ENCODE results near the gene EBP. TPM values are rescaled to one million over a fixed set of nuclear protein-coding genes. Genes with fewer than 3 reads are reported as not detected.

EBP gene
- total and polyA plus RNA-seq, 9 of the 15 experiments (the other 6 are each of a cell fraction or from before 2014, with no cell fraction given) = 228 to 987 (median 274) TPM

DNA sequence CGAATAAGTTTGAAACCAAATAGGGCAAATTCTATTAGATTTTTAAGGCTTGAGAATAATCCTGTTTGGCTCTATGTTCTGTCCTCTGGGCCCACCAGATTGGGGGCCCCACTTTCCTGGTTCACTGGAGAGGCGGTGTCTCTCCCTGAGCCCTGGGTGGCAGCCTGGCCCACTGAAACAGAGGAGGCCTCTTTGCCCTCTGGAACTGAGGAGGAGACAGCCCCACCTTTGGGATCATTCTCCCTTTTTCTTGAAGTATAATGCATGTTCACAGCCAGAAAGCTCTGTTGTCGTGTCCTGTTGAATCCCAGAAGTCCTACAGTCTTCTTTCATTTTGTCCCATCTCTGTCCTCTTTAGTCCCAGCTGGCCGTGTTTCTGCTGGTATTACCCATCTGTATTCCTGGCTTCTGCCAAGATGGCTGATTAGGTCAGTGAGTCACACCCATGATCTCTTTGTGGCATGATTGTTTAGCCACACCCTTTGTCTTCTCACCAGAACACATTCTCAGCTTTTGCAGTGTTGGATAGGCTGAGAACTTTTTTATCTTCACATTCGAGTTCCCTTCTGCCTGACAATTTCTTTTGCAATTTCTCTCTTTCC lies 9.9 kb downstream of the EBP start (continued):
- TF ChIP-seq GTF2E2 (tag; IDR thresholded peaks at IDR 0.05) (no peak), CREB1 (IDR thresholded peaks at IDR 0.05) (no peak), CREB1 (CRISPR knock-in tag; IDR thresholded peaks at IDR 0.05) (no peak), ZNF239 (CRISPR knock-in tag; IDR thresholded peaks at IDR 0.05) (no peak), PHF8 (IDR thresholded peaks at IDR 0.05; ENCODE audit: borderline replicate concordance, low read length) (no peak), ESRRB (CRISPR knock-in tag; IDR thresholded peaks at IDR 0.05; ENCODE audit: borderline replicate concordance) (no peak), GATA2 (CRISPR knock-in tag; IDR thresholded peaks at IDR 0.05) (no peak), ETV1 (tag; conservative IDR thresholded peaks at IDR 0.05; ENCODE audit: low read depth) (no peak), CBFA2T3 (IDR thresholded peaks at IDR 0.05) (peak; percentile 43), PTTG1 (tag; IDR thresholded peaks at IDR 0.05; ENCODE audit: low read depth) (no peak), CREBBP (IDR thresholded peaks at IDR 0.05; ENCODE audit: low read depth, low read length) (no peak), PTRF (tag; IDR thresholded peaks at IDR 0.05) (no peak), SMARCC2 (IDR thresholded peaks at IDR 0.05; ENCODE audit: low read depth) (no peak)
- TF ChIP-seq, protein P1, sequence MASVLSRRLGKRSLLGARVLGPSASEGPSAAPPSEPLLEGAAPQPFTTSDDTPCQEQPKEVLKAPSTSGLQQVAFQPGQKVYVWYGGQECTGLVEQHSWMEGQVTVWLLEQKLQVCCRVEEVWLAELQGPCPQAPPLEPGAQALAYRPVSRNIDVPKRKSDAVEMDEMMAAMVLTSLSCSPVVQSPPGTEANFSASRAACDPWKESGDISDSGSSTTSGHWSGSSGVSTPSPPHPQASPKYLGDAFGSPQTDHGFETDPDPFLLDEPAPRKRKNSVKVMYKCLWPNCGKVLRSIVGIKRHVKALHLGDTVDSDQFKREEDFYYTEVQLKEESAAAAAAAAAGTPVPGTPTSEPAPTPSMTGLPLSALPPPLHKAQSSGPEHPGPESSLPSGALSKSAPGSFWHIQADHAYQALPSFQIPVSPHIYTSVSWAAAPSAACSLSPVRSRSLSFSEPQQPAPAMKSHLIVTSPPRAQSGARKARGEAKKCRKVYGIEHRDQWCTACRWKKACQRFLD (CRISPR knock-in tag; IDR thresholded peaks at IDR 0.05) = peak; percentile 20; the same call in 1 of the 2 replicates
- TF ChIP-seq, protein P2, sequence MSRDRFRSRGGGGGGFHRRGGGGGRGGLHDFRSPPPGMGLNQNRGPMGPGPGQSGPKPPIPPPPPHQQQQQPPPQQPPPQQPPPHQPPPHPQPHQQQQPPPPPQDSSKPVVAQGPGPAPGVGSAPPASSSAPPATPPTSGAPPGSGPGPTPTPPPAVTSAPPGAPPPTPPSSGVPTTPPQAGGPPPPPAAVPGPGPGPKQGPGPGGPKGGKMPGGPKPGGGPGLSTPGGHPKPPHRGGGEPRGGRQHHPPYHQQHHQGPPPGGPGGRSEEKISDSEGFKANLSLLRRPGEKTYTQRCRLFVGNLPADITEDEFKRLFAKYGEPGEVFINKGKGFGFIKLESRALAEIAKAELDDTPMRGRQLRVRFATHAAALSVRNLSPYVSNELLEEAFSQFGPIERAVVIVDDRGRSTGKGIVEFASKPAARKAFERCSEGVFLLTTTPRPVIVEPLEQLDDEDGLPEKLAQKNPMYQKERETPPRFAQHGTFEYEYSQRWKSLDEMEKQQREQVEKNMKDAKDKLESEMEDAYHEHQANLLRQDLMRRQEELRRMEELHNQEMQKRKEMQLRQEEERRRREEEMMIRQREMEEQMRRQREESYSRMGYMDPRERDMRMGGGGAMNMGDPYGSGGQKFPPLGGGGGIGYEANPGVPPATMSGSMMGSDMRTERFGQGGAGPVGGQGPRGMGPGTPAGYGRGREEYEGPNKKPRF (IDR thresholded peaks at IDR 0.05; ENCODE audit: low read depth, low read length) = no peak
- TF ChIP-seq, protein P3, sequence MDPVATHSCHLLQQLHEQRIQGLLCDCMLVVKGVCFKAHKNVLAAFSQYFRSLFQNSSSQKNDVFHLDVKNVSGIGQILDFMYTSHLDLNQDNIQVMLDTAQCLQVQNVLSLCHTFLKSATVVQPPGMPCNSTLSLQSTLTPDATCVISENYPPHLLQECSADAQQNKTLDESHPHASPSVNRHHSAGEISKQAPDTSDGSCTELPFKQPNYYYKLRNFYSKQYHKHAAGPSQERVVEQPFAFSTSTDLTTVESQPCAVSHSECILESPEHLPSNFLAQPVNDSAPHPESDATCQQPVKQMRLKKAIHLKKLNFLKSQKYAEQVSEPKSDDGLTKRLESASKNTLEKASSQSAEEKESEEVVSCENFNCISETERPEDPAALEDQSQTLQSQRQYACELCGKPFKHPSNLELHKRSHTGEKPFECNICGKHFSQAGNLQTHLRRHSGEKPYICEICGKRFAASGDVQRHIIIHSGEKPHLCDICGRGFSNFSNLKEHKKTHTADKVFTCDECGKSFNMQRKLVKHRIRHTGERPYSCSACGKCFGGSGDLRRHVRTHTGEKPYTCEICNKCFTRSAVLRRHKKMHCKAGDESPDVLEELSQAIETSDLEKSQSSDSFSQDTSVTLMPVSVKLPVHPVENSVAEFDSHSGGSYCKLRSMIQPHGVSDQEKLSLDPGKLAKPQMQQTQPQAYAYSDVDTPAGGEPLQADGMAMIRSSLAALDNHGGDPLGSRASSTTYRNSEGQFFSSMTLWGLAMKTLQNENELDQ (CRISPR knock-in tag; IDR thresholded peaks at IDR 0.05; ENCODE audit: borderline replicate concordance) = no peak
